Fibroblast of villous mesenchyme (primary cell): ENCODE measurements around the gene ATP9A. TPM values are rescaled to one million over a fixed set of nuclear protein-coding genes. Genes with fewer than 3 reads are reported as not detected.
A peak's percentile ranks its signal among the peaks of the same experiment; 100 is the strongest.

Source experiments
- DNase-seq: peaks from one replicate; pipeline ENCODE4 v3.0.0-alpha.2; 2010; ENCODE audit warnings: low read depth
- H3K4me3 ChIP-seq: 2 replicates; pipeline ENCODE4 v1.5.1; 2011; ENCODE audit warnings: low read depth, mild to moderate bottlenecking, low read length
- total RNA-seq: library from RNA; depleted of rRNA; stranded (reverse); fragments of >200 nt; gene quantifications from 2 replicates; pipeline ENCODE4 v1.2.3, GENCODE V29; 2012
- TF ChIP-seq, protein P1 (sequence below): IDR thresholded peaks from 2 replicates; pipeline ENCODE4 v1.5.1; 2012; ENCODE audit warnings: low read depth, mild to moderate bottlenecking, low read length; ENCODE audit not compliant: insufficient read depth

Gene ATP9A
- total RNA-seq, 1 donor, result 6.9 TPM

DNA sequence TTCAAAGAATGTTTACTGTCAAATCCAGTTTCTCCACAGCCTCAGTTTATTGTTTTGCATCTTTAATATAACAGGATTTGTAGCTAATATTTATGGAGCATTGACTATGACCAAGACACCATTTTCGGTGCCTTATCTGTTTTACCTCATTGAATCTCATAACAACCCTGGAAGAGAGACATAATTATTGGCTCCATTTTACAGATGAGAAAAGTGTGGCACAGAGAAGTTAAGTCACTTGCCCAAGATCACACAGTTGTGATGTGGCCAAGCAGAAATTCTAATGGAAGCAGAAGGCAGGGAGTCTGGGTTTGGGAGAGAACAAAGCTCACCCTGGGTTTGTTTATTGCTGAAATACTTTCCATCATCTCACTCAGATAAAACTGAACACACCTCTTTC, 208.1 kb downstream of the ATP9A start:
- TF ChIP-seq, protein P1, sequence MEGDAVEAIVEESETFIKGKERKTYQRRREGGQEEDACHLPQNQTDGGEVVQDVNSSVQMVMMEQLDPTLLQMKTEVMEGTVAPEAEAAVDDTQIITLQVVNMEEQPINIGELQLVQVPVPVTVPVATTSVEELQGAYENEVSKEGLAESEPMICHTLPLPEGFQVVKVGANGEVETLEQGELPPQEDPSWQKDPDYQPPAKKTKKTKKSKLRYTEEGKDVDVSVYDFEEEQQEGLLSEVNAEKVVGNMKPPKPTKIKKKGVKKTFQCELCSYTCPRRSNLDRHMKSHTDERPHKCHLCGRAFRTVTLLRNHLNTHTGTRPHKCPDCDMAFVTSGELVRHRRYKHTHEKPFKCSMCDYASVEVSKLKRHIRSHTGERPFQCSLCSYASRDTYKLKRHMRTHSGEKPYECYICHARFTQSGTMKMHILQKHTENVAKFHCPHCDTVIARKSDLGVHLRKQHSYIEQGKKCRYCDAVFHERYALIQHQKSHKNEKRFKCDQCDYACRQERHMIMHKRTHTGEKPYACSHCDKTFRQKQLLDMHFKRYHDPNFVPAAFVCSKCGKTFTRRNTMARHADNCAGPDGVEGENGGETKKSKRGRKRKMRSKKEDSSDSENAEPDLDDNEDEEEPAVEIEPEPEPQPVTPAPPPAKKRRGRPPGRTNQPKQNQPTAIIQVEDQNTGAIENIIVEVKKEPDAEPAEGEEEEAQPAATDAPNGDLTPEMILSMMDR, result no peak
- H3K4me3 ChIP-seq, result no peak overlapping the region
- DNase-seq, result no peak

DNA sequence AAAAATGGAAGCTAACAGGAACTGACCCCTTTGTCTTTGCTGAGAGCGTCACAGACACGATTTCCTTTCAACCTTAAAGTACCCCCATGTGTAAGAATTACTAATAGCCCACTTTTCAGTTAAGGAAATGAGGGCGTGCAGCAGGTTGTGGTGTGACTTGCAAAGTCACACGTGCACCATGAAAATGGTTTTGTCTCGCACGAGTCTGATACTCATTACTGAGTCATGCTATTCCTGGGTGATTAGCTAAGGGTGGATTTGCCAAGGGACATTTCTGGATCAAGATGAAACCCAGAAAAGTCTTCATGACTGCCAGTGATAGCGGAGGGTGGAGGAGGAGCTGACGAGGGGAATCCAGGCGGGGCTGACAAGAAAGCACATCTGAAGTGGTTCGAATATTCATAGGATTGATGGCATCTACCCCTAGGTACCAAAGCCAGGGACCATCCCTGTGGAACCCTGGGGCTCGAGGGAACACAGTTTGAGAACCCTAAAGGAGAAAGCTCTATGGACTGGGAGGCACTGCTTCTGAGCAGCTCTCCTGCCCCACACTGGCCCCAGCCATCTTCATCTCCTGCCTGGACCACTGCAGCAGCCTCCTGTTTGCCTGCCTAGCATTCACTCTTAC, 213.5 kb downstream of the ATP9A start:
- no peak overlapping the region for H3K4me3 ChIP-seq
- TF ChIP-seq, protein P1, result no peak
- DNase-seq, result peak; percentile 24

DNA sequence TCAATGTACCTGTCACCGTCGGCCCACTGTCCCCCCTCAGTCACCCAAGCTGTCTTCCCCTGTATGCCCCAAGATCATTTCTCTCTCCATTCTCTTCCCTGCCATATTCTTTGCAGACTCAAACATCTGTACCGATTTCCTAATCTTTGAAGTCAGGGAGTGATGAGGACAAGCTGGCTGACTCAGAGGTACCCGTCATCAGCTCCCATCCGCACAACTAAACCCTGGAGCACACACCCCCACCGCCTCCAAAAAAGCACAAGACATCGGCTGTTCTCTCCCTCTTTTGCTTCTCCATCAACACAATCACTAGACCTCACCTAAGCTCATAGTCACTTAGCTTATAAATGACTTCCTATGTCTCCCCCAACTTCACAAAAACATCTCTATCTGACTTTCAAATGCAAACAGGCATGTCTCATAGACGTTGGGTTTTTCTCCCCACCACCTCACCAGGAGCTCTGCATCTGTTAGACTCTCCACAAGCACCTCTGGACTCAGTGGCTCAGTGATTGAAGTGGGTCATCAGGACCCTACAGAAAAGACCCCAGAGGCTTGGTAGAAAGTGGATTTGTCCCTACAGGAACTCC, 214.2 kb downstream of the ATP9A start:
- TF ChIP-seq, protein P1, result no peak
- H3K4me3 ChIP-seq, result no peak overlapping the region
- DNase-seq, result peak; percentile 54

DNA sequence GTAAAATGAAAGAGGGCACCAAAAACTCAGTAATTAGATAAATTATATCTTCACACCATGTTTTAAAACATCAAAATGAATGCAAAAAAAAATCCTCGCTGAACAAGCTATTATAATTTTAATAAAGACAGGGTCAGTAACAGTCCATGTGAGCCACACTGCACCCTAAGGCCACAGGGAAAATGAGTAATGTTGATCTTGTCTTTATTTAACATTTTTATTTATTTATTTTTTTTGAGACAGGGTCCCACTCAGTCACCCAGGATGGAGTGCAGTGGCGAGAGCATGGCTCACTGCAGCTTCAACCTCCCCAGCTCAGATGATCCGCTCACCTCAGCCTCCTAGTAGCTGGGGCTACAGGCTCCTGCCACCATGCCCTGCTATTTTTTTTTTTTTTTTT, 217.0 kb downstream of the ATP9A start:
- no peak for DNase-seq
- TF ChIP-seq, protein P1, result no peak
- no peak overlapping the region for H3K4me3 ChIP-seq

DNA sequence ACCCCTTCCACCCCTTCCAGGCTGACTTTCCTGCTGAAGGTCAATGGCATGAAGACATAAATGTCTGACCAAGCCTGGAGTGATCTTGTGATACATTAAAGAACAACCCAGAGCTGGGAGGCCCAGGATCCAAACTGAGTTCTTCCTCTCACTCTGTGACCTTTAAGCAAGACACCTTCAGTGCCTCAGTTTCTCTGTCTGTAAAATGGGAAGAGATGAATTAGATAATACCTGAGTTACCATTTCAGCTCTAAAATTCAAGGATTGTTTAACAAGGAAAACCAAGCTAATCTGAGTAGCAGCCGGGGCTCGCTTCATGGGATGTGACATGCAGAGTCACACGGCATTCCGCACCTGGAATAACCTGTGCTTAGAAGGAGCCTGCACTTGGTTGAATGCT, 218.7 kb downstream of the ATP9A start:
- DNase-seq, result no peak
- TF ChIP-seq, protein P1, result no peak
- H3K4me3 ChIP-seq, result no peak overlapping the region

DNA sequence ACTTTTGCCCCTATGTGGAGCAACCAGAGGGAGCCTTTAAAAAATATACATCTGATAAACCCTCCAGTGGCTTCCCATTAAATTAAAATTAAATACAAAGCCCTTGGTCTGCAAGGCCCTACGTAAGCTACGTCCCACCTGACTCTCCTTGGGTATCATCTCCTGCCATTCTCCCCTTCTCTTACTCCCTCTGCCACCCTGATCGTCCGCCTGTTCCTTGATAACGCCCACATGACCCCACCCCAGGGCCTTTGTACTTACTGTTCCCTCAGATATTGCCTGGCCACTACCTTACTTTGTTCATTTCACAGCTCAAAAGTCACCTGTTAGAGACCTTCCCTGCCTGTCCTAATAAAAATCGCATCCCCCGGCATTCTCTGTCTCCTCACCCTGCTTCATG, 220.2 kb downstream of the ATP9A start:
- no peak for DNase-seq
- no peak overlapping the region for H3K4me3 ChIP-seq
- TF ChIP-seq, protein P1, result no peak

Other genes starting within 250 kb of the ATP9A start
- under 0.01 and 0.64 TPM in 2 replicates for gene NFATC2, start 225.7 kb downstream of the ATP9A start, total RNA-seq
- gene SALL4, start 34.1 kb upstream of the ATP9A start, total RNA-seq, result 0.43 and 0.97 TPM in 2 replicates